Loucy (cell line): ENCODE measurements around the gene ZNF728.

Source experiments
- EZH2phosphoT487 ChIP-seq: fragments of 200-600 bp; IDR thresholded peaks from 2 replicates; pipeline ENCODE4 v1.6.1; 2018; ENCODE audit warnings: antibody characterized with exemption, mild to moderate bottlenecking, moderate library complexity, borderline replicate concordance
- TF ChIP-seq, protein P1 (sequence below): fragments of 200-600 bp; sonication (generic); conservative IDR thresholded peaks from 2 replicates; pipeline ENCODE4 v1.5.1; 2014; ENCODE audit warnings: mild to moderate bottlenecking, antibody characterized with exemption, low read length

DNA sequence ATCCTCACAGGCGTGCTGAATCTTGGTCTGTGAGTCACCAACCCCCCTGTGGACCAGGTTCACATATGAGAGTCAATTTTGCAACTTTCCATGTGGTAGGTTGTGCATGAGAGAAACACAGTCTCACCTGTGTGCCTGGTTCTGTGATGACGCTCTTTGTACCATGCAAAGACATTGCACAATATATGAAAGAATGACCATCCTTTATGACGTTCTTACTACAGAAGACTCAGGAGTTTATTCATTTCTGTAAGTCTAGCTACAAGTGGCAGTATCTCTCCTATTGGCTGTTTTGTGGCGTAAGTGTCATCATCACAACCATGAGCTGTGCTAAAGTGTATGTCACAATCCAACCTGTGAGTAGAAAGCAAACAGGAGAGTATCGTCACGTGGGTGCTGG lies 43.8 kb upstream of the ZNF728 start:
- TF ChIP-seq, protein P1, sequence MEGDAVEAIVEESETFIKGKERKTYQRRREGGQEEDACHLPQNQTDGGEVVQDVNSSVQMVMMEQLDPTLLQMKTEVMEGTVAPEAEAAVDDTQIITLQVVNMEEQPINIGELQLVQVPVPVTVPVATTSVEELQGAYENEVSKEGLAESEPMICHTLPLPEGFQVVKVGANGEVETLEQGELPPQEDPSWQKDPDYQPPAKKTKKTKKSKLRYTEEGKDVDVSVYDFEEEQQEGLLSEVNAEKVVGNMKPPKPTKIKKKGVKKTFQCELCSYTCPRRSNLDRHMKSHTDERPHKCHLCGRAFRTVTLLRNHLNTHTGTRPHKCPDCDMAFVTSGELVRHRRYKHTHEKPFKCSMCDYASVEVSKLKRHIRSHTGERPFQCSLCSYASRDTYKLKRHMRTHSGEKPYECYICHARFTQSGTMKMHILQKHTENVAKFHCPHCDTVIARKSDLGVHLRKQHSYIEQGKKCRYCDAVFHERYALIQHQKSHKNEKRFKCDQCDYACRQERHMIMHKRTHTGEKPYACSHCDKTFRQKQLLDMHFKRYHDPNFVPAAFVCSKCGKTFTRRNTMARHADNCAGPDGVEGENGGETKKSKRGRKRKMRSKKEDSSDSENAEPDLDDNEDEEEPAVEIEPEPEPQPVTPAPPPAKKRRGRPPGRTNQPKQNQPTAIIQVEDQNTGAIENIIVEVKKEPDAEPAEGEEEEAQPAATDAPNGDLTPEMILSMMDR = no peak
- no peak for TF ChIP-seq EZH2phosphoT487
